ENCODE measurements around the gene FYN.

GRCh38 chr6:111852725-111853124 lies 20.5 kb downstream of the FYN start:
- no peak for TF ChIP-seq CTCF (optimal IDR thresholded peaks at IDR 0.05 in 1 of 3, IDR thresholded peaks at IDR 0.05 in 1 of 3, conservative IDR thresholded peaks at IDR 0.05 in 1 of 3; ENCODE audit: extremely low read depth in 1 of 3, insufficient read depth in 2 of 3, low read length in 3 of 3)
- no peak for TF ChIP-seq EZH2 (IDR thresholded peaks at IDR 0.05; ENCODE audit: low read length)
